GM06990 (cell line): ENCODE results near the gene GBA2.

Source experiments
- DNase-seq: peaks from one replicate; pipeline ENCODE4 v3.0.0-alpha.2; 2011; ENCODE audit not compliant: insufficient read length; ENCODE audit errors: extremely low read depth
- H3K27me3 ChIP-seq: replicated peaks from 2 replicates; pipeline ENCODE4 v1.6.0; 2011; ENCODE audit warnings: low read length; ENCODE audit not compliant: control insufficient read depth, insufficient read depth
- H3K36me3 ChIP-seq: 2 replicates; pipeline ENCODE4 v1.5.1; 2011; ENCODE audit warnings: low read length; ENCODE audit not compliant: control insufficient read depth, insufficient read depth
- H3K4me3 ChIP-seq: replicated peaks from 2 replicates; pipeline ENCODE4 v1.5.1; 2011; ENCODE audit warnings: low read depth, mild to moderate bottlenecking, control low read depth, low read length
- TF ChIP-seq, protein P1 (sequence below): IDR thresholded peaks from 2 replicates; pipeline ENCODE4 v1.5.1; 2011; ENCODE audit warnings: low read length, control low read depth, mild to moderate bottlenecking, inconsistent platforms; ENCODE audit not compliant: insufficient read depth, poor library complexity, severe bottlenecking

The GBA2 gene

DNA sequence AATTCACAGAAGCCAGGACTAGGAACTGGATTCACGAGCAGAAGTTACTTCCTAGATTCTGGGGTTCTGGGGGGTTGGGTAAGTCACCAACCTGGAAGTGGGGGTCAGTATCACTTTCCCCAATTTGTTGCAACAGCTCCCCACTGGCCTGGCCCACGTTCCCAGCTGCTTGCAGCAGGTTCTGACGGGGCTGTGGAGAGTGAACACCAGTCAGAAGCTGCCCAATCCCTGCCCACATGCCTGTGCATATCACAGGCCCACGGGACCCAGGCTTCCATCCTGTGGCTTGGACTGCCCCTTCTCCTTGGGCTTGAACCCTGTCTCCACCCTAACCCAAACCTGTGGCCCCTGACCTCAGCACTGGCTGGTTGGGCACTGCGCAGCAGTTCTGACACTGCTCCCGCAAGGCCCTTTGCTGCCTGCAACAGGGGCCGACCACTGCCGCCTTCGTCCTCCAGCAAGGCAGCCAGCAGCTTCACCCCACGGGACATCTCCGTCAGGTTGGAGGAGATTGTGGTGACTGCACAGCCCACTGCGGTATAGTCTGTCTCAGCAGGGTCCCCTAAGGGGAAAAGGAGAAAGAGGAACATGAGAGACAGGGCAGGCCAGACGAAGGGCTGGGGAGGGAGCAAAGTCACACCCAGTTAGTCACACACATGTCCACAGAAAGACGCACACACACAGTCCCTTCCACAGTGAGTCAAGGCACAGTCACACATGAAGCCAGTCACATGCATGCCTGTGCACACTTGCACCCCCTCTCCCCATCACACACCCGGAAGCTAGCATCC is 30.1 kb downstream of the GBA2 start:
- TF ChIP-seq, protein P1, sequence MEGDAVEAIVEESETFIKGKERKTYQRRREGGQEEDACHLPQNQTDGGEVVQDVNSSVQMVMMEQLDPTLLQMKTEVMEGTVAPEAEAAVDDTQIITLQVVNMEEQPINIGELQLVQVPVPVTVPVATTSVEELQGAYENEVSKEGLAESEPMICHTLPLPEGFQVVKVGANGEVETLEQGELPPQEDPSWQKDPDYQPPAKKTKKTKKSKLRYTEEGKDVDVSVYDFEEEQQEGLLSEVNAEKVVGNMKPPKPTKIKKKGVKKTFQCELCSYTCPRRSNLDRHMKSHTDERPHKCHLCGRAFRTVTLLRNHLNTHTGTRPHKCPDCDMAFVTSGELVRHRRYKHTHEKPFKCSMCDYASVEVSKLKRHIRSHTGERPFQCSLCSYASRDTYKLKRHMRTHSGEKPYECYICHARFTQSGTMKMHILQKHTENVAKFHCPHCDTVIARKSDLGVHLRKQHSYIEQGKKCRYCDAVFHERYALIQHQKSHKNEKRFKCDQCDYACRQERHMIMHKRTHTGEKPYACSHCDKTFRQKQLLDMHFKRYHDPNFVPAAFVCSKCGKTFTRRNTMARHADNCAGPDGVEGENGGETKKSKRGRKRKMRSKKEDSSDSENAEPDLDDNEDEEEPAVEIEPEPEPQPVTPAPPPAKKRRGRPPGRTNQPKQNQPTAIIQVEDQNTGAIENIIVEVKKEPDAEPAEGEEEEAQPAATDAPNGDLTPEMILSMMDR, result no peak
- H3K4me3 ChIP-seq, result no peak overlapping the region
- H3K27me3 ChIP-seq, result no peaks in the 10 kb centered on the region
- no peak for DNase-seq
- H3K36me3 ChIP-seq, result peaks cover 79% of the 10 kb centered on the region

GRCh38 chr9:35717132-35717870 is 31.7 kb downstream of the GBA2 start:
- H3K36me3 ChIP-seq, result peaks cover 80% of the 10 kb centered on the region
- DNase-seq, result no peak
- TF ChIP-seq, protein P1, result no peak
- H3K27me3 ChIP-seq, result no peaks in the 10 kb centered on the region
- H3K4me3 ChIP-seq, result no peak overlapping the region

DNA sequence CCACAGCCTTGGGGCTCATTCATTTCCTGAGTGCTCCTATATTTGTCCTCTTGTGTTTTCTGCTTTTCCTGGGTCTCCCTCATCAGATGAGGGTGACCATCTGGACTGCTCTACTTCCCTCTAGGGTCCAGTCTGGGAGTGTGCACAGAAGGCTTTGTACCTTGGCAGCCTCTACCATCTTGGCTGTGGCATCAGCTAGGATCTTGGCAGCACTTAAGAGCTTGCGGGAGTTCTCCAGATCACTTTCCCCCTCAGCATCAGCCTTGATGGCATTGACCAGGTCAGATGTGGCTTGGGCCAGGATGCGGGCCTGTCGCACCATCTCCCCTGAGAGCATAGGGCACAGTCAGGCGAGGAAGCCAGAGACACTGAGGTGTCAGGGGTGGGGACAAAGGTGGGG is 32.8 kb downstream of the GBA2 start:
- Histone ChIP-seq H3K27me3 (no peaks in the 10 kb centered on the region), H3K36me3 (peaks cover 76% of the 10 kb centered on the region), H3K4me3 (no peak overlapping the region)
- TF ChIP-seq, protein P1, result no peak
- no peak for DNase-seq

DNA sequence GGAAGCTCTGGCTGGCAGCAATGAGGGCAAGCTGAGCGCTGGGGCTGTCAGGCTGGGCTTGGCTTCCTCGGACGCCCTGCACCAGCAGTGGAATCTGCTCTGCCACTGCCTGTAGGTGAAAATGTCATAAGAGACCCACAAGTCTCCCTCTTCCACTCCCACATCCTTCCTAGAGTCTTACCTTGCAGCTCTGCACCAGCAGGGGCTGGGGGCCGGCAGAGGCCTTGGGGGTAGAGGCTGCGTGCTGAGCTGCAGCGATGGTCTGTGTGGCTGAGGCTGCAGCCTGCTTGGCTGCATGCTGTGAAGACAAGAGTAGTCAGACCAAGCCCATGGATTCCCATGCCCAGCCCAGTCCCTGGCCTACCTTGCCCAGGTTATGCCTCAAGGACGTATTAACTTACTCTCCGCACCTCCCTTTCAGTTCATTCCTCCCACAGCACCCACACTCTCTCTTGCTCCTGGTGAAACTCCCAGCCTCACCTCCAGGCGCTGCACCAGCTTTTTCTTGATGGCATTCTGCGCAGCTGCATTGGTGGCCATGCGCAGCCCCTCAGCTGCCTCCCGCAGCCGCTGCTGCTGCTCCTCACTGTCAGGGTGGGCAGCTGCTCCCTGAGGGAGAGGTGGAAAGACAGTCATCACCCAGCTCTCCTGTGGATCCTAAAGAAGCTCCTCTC is 34.3 kb downstream of the GBA2 start:
- H3K36me3 ChIP-seq, result peaks cover 71% of the 10 kb centered on the region
- TF ChIP-seq, protein P1, result no peak
- DNase-seq, result no peak
- H3K27me3 ChIP-seq, result no peaks in the 10 kb centered on the region
- no peak overlapping the region for H3K4me3 ChIP-seq

DNA sequence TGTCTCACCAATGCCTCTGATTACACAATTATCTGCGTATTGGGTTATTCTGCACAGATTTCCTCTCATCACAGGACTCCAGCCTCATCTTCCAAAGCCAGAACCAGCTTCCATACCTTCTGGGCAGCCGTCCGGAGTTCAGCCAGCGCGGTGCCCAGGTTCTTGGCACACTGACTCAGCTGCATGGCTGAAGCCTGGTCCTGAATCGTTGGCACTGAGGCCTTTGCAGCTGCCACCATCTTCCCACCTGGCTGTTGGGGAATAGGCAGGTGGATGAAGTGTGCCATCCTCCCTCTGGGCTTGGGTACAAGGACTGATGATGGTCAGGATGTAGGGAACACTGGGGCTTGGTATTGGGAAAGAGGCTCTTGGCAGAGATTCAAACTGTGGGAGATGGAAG is 34.9 kb downstream of the GBA2 start:
- Histone ChIP-seq H3K36me3 (peaks cover 65% of the 10 kb centered on the region), H3K4me3 (no peak overlapping the region), H3K27me3 (no peaks in the 10 kb centered on the region)
- DNase-seq, result no peak
- TF ChIP-seq, protein P1, result no peak
